PFSK-1 (cell line): ENCODE results near the gene GPC6.

Experiments used
- FOXP2 ChIP-seq: optimal IDR thresholded peaks from 2 replicates; pipeline ENCODE3; 2011; ENCODE audit warnings: borderline replicate concordance, control low read depth, inconsistent platforms; ENCODE audit not compliant: insufficient read depth; ENCODE audit errors: extremely low read length, extremely low read depth
- TF ChIP-seq, protein P1 (sequence below), 2 experiments: IDR thresholded peaks; 2 replicates each; pipeline versions ENCODE4 v1.6.1 to v1.8.0; 2011 to 2012; ENCODE audit warnings: low read depth in 2 of 2, low read length in 2 of 2, control low read depth in 1 of 2, inconsistent platforms in 1 of 2, mild to moderate bottlenecking in 1 of 2, moderate library complexity in 1 of 2; ENCODE audit not compliant: insufficient read depth in 1 of 2

DNA sequence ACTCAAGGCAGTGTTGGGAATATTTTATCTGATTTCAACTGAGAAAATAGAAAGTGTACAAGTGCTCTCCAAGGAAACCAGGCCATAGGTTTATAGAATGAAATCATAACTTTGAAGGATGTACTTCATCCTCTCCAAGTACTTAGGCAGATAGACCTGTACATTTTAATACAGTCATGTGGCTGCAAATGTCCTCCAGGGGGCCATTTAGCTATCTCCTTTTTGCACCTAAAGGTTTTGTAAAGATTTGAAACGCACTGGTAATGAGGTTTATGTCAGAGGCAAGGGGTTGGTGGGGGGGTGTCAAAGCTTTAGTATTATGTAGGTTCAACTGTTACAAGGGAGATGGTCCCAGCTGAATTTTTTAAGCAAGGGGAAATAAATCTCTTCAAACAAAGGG is 888.4 kb downstream of the GPC6 start:
- TF ChIP-seq, protein P1, sequence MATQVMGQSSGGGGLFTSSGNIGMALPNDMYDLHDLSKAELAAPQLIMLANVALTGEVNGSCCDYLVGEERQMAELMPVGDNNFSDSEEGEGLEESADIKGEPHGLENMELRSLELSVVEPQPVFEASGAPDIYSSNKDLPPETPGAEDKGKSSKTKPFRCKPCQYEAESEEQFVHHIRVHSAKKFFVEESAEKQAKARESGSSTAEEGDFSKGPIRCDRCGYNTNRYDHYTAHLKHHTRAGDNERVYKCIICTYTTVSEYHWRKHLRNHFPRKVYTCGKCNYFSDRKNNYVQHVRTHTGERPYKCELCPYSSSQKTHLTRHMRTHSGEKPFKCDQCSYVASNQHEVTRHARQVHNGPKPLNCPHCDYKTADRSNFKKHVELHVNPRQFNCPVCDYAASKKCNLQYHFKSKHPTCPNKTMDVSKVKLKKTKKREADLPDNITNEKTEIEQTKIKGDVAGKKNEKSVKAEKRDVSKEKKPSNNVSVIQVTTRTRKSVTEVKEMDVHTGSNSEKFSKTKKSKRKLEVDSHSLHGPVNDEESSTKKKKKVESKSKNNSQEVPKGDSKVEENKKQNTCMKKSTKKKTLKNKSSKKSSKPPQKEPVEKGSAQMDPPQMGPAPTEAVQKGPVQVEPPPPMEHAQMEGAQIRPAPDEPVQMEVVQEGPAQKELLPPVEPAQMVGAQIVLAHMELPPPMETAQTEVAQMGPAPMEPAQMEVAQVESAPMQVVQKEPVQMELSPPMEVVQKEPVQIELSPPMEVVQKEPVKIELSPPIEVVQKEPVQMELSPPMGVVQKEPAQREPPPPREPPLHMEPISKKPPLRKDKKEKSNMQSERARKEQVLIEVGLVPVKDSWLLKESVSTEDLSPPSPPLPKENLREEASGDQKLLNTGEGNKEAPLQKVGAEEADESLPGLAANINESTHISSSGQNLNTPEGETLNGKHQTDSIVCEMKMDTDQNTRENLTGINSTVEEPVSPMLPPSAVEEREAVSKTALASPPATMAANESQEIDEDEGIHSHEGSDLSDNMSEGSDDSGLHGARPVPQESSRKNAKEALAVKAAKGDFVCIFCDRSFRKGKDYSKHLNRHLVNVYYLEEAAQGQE (IDR thresholded peaks at IDR 0.05; ENCODE audit: insufficient read depth in 1 of 2, low read depth in 2 of 2, low read length in 2 of 2) = no peak
- TF ChIP-seq FOXP2 = no peak
